HCT116 (cell line): ENCODE data around the gene NPLOC4. TPM values are rescaled to one million over a fixed set of nuclear protein-coding genes. Genes with fewer than 3 reads are reported as not detected.

Source experiments
- ATAC-seq: fragments of 200-7000 bp; cut with Tn5 transposase; 2 replicates; pipeline ENCODE4 v1.9.1; 2020; ENCODE audit warnings: mild to moderate bottlenecking, moderate library complexity
- BruUV-seq: library from RNA; stranded (reverse); fragments of 400-500 nt; replicated peaks from 2 replicates; lab custom pipeline; 2021; lab: Mats Ljungman, UMichigan
- CTCF ChIA-PET: fragments of 300-600 bp; sonication (Branson Sonifier 250); formaldehyde crosslinking; loops from one replicate; lab custom pipeline; 2021; ENCODE audit warnings: antibody characterized with exemption; lab: Charles Lee
- POLR2A ChIA-PET: fragments of 300-600, 350-600 bp; sonication (Branson Sonifier 250); formaldehyde crosslinking; loops from one replicate; lab custom pipeline; 2021; ENCODE audit warnings: antibody characterized with exemption; lab: Charles Lee
- RAD21 ChIA-PET, 2 experiments: fragments of 300-600 bp; sonication (Branson Sonifier 250); formaldehyde crosslinking; loops; one replicate each; lab custom pipeline; 2023; ENCODE audit warnings: low total read pairs in 2 of 2; ENCODE audit not compliant: uncharacterized antibody in 2 of 2, unreplicated experiment in 2 of 2, low non-redundant PET in 1 of 2; lab: Charles Lee
- DNase-seq: peaks from one replicate; pipeline ENCODE4 v3.0.0-alpha.2; 2010; ENCODE audit warnings: low read depth, low spot score
- H2AFZ ChIP-seq: fragments of 200-600 bp; shearing (Covaris generic), sonication (generic); 2 replicates; pipeline ENCODE4 v1.6.1; 2017; ENCODE audit warnings: low read depth, mixed run types, mixed read lengths, antibody characterized with exemption, low read length; ENCODE audit not compliant: poor library complexity, severe bottlenecking
- H3K27ac ChIP-seq: 2 replicates; pipeline ENCODE4 v1.5.1; 2012; ENCODE audit warnings: low read depth, low read length
- H3K27me3 ChIP-seq: fragments of 200-600 bp; sonication (generic); 2 replicates; pipeline ENCODE4 v1.6.1; 2016; ENCODE audit warnings: mixed run types, low read length, mixed read lengths; ENCODE audit not compliant: insufficient read depth
- H3K36me3 ChIP-seq, 2 experiments: fragments of 200-500 bp in 1 of 2; fragments of 200-600 bp in 1 of 2; sonication (Bioruptor generic) in 1 of 2; sonication (generic) in 1 of 2; 2 replicates each; pipeline versions ENCODE4 v1.5.1 to v1.6.1; 2014 to 2016; ENCODE audit warnings: low read length in 2 of 2, inconsistent platforms in 1 of 2, mixed read lengths in 1 of 2, mixed run types in 1 of 2; ENCODE audit not compliant: insufficient read depth in 2 of 2, control insufficient read depth in 1 of 2
- H3K4me1 ChIP-seq, 2 experiments: fragments of 200-600 bp in 1 of 2; sonication (generic) in 1 of 2; 2 replicates each; pipeline versions ENCODE4 v1.5.1 to v1.6.1; 2012 to 2017; ENCODE audit warnings: low read length in 2 of 2, inconsistent platforms in 1 of 2, mild to moderate bottlenecking in 1 of 2, mixed read lengths in 1 of 2, mixed run types in 1 of 2, moderate library complexity in 1 of 2; ENCODE audit not compliant: insufficient read depth in 2 of 2, control insufficient read depth in 1 of 2
- H3K4me2 ChIP-seq: fragments of 200-600 bp; sonication (generic); 2 replicates; pipeline ENCODE4 v1.6.1; 2017; ENCODE audit warnings: mixed run types, low read length, mixed read lengths
- H3K4me3 ChIP-seq, 2 experiments: fragments of 200-600 bp in 1 of 2; sonication (generic) in 1 of 2; replicated peaks in 1 of 2; 2 replicates each; pipeline ENCODE4 v1.5.1; 2011 to 2016; ENCODE audit warnings: low read length in 2 of 2, control low read depth in 1 of 2, low read depth in 1 of 2, mild to moderate bottlenecking in 1 of 2, mixed read lengths in 1 of 2, mixed run types in 1 of 2
- H3K79me2 ChIP-seq: fragments of 200-600 bp; sonication (generic); 2 replicates; pipeline ENCODE4 v1.6.1; 2017; ENCODE audit warnings: mild to moderate bottlenecking, mixed run types, low read length, moderate library complexity, mixed read lengths; ENCODE audit not compliant: insufficient read depth
- H3K9ac ChIP-seq: fragments of 200-600 bp; sonication (generic); 2 replicates; pipeline ENCODE4 v1.6.1; 2016; ENCODE audit warnings: low read length, mixed read lengths
- H3K9me2 ChIP-seq: fragments of 200-600 bp; sonication (generic), shearing (Covaris generic); 2 replicates; pipeline ENCODE4 v1.6.1; 2017; ENCODE audit warnings: mixed run types, mild to moderate bottlenecking, moderate library complexity; ENCODE audit not compliant: insufficient read depth
- H3K9me3 ChIP-seq, 2 experiments: fragments of 200-500 bp in 1 of 2; fragments of 200-600 bp in 1 of 2; sonication (Bioruptor generic) in 1 of 2; sonication (generic) in 1 of 2; 2 replicates each; pipeline ENCODE4 v1.6.1; 2014 to 2017; ENCODE audit warnings: low read length in 2 of 2, mixed read lengths in 2 of 2, inconsistent platforms in 1 of 2, low read depth in 1 of 2, mild to moderate bottlenecking in 1 of 2, mixed run types in 1 of 2, moderate library complexity in 1 of 2; ENCODE audit not compliant: control insufficient read depth in 1 of 2, insufficient read depth in 1 of 2
- H4K20me1 ChIP-seq: fragments of 200-600 bp; sonication (generic), shearing (Covaris generic); 2 replicates; pipeline ENCODE4 v1.6.1; 2017; ENCODE audit warnings: mixed run types, mild to moderate bottlenecking, moderate library complexity; ENCODE audit not compliant: insufficient read depth
- CBX3 ChIP-seq: IDR thresholded peaks from 2 replicates; pipeline ENCODE4 v1.6.1; 2012; ENCODE audit warnings: low read depth
- EGR1 ChIP-seq: IDR thresholded peaks from 2 replicates; pipeline ENCODE4 v1.6.1; 2012; ENCODE audit warnings: low read depth
- EZH2 ChIP-seq: fragments of 200-600 bp; sonication (generic); IDR thresholded peaks from 2 replicates; pipeline ENCODE4 v1.6.1; 2017; ENCODE audit warnings: antibody characterized with exemption, mixed run types
- JUND ChIP-seq: IDR thresholded peaks from 2 replicates; pipeline ENCODE4 v1.6.1; 2012
- POLR2AphosphoS5 ChIP-seq: IDR thresholded peaks from 2 replicates; pipeline ENCODE4 v1.6.1; 2011; ENCODE audit warnings: mild to moderate bottlenecking, low read depth, low read length, moderate library complexity
- RAD21 ChIP-seq: IDR thresholded peaks from 2 replicates; pipeline ENCODE4 v1.6.1; 2012; ENCODE audit warnings: low read depth, mild to moderate bottlenecking
- SP1 ChIP-seq: IDR thresholded peaks from 2 replicates; pipeline ENCODE4 v1.6.1; 2012; ENCODE audit warnings: low read depth
- TCF7L2 ChIP-seq: IDR thresholded peaks from 2 replicates; pipeline ENCODE4 v1.7.0; 2011; ENCODE audit warnings: borderline replicate concordance, inconsistent platforms; ENCODE audit not compliant: insufficient read depth, insufficient read length; ENCODE audit errors: extremely low read depth
- YY1 ChIP-seq: IDR thresholded peaks from 2 replicates; pipeline ENCODE4 v1.6.1; 2011; ENCODE audit warnings: low read length, low read depth, moderate library complexity, mild to moderate bottlenecking; ENCODE audit not compliant: insufficient replicate concordance; ENCODE audit errors: extremely low read depth
- ZFX ChIP-seq: fragments of 450-650 bp; IDR thresholded peaks from 2 replicates; pipeline ENCODE4 v1.6.1; 2017
- intact Hi-C: fragments of 100-400 bp; cut with micrococcal nuclease; formaldehyde crosslinking; loops from 2 replicates; pipeline ENCODE4 v1.10.0; 2022
- total RNA-seq: library from RNA; stranded (reverse); gene quantifications from one replicate; pipeline ENCODE4 v1.2.1, GENCODE V29; 2021; ENCODE audit not compliant: unreplicated experiment
- TF ChIP-seq, protein P1 (sequence below): IDR thresholded peaks from 2 replicates; pipeline ENCODE4 v1.6.1; 2011; ENCODE audit warnings: mild to moderate bottlenecking, low read length, moderate library complexity; ENCODE audit not compliant: insufficient replicate concordance; ENCODE audit errors: extremely low read depth
- TF ChIP-seq, protein P2 (sequence below): IDR thresholded peaks from 2 replicates; pipeline ENCODE4 v1.6.1; 2012
- TF ChIP-seq, protein P3 (sequence below), 3 experiments: fragments of 200-600 bp in 1 of 3; sonication (generic) in 1 of 3; IDR thresholded peaks in 2 of 3; conservative IDR thresholded peaks in 1 of 3; 2 replicates each; pipeline ENCODE4 v1.5.1; 2012 to 2017; ENCODE audit warnings: low read depth in 2 of 3, low read length in 2 of 3, antibody characterized with exemption in 1 of 3, borderline replicate concordance in 1 of 3, control low read depth in 1 of 3, mild to moderate bottlenecking in 1 of 3, mixed read lengths in 1 of 3, mixed run types in 1 of 3, moderate library complexity in 1 of 3; ENCODE audit not compliant: insufficient read depth in 1 of 3
- TF ChIP-seq, protein P4 (sequence below): IDR thresholded peaks from 2 replicates; pipeline ENCODE4 v1.6.1; 2012

NPLOC4 gene
- total RNA-seq, 1 experiment from 2014 or later = 137 TPM

DNA sequence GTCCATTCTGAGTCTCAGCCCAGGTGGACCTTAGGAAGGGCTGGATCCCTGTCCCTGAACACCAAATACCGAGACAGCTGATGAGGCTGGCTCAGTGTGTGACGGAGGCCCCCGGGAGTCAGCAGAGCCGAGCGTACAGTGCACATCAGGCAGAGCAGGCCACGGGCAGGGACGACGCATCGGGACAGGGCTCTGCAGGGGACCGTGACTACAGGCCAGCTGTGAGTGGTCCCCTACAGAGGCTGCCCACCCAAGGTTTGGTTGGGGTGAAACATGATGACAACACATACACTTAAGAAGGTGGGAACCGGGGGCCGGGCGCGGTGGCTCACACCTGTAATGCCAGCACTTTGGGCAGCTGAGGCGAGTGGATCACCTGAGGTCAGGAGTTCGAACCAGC, 36.0 kb upstream of the NPLOC4 start:
- TF ChIP-seq, protein P1, sequence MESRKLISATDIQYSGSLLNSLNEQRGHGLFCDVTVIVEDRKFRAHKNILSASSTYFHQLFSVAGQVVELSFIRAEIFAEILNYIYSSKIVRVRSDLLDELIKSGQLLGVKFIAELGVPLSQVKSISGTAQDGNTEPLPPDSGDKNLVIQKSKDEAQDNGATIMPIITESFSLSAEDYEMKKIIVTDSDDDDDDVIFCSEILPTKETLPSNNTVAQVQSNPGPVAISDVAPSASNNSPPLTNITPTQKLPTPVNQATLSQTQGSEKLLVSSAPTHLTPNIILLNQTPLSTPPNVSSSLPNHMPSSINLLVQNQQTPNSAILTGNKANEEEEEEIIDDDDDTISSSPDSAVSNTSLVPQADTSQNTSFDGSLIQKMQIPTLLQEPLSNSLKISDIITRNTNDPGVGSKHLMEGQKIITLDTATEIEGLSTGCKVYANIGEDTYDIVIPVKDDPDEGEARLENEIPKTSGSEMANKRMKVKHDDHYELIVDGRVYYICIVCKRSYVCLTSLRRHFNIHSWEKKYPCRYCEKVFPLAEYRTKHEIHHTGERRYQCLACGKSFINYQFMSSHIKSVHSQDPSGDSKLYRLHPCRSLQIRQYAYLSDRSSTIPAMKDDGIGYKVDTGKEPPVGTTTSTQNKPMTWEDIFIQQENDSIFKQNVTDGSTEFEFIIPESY = no peak
- TF ChIP-seq, protein P2, sequence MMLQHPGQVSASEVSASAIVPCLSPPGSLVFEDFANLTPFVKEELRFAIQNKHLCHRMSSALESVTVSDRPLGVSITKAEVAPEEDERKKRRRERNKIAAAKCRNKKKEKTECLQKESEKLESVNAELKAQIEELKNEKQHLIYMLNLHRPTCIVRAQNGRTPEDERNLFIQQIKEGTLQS = no peak
- TF ChIP-seq ZFX (no peak), CBX3 (no peak), JUND (no peak), RAD21 (no peak), SP1 (no peak), YY1 (no peak), POLR2AphosphoS5 (no peak), EGR1 (no peak), EZH2 (no peak), TCF7L2 (no peak)
- TF ChIP-seq, protein P3, sequence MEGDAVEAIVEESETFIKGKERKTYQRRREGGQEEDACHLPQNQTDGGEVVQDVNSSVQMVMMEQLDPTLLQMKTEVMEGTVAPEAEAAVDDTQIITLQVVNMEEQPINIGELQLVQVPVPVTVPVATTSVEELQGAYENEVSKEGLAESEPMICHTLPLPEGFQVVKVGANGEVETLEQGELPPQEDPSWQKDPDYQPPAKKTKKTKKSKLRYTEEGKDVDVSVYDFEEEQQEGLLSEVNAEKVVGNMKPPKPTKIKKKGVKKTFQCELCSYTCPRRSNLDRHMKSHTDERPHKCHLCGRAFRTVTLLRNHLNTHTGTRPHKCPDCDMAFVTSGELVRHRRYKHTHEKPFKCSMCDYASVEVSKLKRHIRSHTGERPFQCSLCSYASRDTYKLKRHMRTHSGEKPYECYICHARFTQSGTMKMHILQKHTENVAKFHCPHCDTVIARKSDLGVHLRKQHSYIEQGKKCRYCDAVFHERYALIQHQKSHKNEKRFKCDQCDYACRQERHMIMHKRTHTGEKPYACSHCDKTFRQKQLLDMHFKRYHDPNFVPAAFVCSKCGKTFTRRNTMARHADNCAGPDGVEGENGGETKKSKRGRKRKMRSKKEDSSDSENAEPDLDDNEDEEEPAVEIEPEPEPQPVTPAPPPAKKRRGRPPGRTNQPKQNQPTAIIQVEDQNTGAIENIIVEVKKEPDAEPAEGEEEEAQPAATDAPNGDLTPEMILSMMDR (IDR thresholded peaks at IDR 0.05 in 2 of 3, conservative IDR thresholded peaks at IDR 0.05 in 1 of 3; ENCODE audit: borderline replicate concordance in 1 of 3, insufficient read depth in 1 of 3, low read depth in 2 of 3, low read length in 2 of 3) = no peak
- TF ChIP-seq, protein P4, sequence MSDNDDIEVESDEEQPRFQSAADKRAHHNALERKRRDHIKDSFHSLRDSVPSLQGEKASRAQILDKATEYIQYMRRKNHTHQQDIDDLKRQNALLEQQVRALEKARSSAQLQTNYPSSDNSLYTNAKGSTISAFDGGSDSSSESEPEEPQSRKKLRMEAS = no peak
- H3K4me3 ChIP-seq = no peak overlapping the region
- H3K9me3 ChIP-seq = no peaks in the 10 kb centered on the region
- peaks cover 5% of the 10 kb centered on the region in 2 experiments for H3K4me1 ChIP-seq
- BruUV-seq = no TSS peak
- peaks cover 48% of the 10 kb centered on the region for H3K79me2 ChIP-seq
- no peaks in the 10 kb centered on the region for H3K9me2 ChIP-seq
- no peak for DNase-seq
- H4K20me1 ChIP-seq = peaks cover 3% of the 10 kb centered on the region; the same call in 1 of the 2 replicates
- no peak overlapping the region for H3K27ac ChIP-seq
- intact Hi-C loops = no loop called here
- ChIA-PET CTCF (no interaction called here), POLR2A (interaction anchor here (0.7 kb wide), 1 partner anchor 11 kb away, joined by 3 read pairs; the partner anchor contains the start of genes ARL16 and HGS), RAD21 (no interaction called here)
- H3K27me3 ChIP-seq = no peaks in the 10 kb centered on the region
- H2AFZ ChIP-seq = no peak overlapping the region
- ATAC-seq = no peak
- no peak overlapping the region for H3K4me2 ChIP-seq
- H3K9ac ChIP-seq = no peak overlapping the region
- peaks cover 40 to 59% of the 10 kb centered on the region in 2 experiments for H3K36me3 ChIP-seq
